Measurements from ENCODE around the gene CAPN2.

GRCh38 chr1:223771469-223771813 is 59.1 kb downstream of the CAPN2 start:
- TF ChIP-seq SUZ12 (IDR thresholded peaks at IDR 0.05; ENCODE audit: extremely low read depth, insufficient read depth, insufficient read length), result no peak
- TF ChIP-seq YY1 (IDR thresholded peaks at IDR 0.05; ENCODE audit: insufficient read depth, insufficient read length), result no peak

Measured in NT2/D1 (cell line).